ENCODE results near the gene MMP28. TPM values are rescaled to one million over a fixed set of nuclear protein-coding genes. Genes with fewer than 3 reads are reported as not detected.

The MMP28 gene
- total RNA-seq, 2 donors from 2014 or later: 5.0 to 10.3 TPM

DNA sequence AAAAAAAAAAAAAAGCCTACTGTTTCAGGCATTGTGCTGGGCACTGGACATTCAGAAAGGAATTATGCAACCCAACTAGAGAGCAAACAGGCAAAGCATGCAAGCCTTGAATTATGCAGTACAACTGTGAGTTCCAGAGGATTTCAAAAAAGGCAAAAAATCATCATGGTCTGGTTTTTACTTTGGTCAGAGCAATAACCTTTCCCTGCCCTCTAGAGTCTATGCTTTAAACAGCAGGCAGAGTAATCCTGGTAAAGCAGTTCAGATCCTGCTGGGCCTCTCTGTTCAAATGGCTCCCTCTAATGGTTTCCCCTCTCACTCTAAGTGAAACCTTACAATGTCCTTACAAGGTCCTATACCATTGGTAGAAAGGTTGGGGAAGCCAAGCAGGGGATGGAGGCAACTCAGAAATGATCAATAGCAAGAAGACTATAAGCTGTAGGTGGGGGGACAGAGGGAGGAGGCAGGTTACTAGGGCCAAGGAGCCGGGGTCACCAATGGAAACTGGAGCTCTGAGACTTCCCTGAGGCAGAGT lies 9.3 kb upstream of the MMP28 start:
- peak; percentile 40 to 48 for ATAC-seq
- no peak for DNase-seq
- intact Hi-C loops (cut with DNase I): loop anchor here in 1 of 2 donors (1.0 kb wide), 1 partner anchor 40 kb away; no protein-coding TSS in a partner anchor

GRCh38 chr17:35801583-35802224 lies 6.3 kb upstream of the MMP28 start:
- intact Hi-C loops (cut with DNase I): no loop called here
- ATAC-seq (peak; percentile 40 to 51), DNase-seq (peak; percentile 89)

DNA sequence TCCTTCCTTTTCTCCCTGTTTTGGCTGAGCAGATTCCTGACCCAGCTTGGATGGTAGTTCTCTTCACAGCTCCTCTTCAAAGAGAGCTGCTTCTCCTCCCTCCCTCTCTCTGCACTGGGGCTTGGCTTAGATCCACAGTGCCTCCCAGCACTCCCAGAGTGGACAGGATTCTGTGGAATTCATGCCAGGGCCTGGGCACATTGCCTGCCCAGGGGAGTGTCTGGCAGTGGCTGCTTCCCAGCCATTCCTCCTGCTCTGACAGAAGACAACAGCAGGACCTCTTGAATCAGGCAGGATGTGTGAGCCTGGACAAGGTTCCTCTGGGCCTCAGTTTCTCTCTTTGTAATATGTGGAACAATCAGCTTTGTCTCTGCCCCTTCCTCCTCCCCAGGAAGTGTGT lies 4.5 kb upstream of the MMP28 start:
- ATAC-seq (peak; percentile 79), DNase-seq (peak; percentile 80)

GRCh38 chr17:35797918-35798317 lies 2.5 kb upstream of the MMP28 start:
- intact Hi-C loops (cut with DNase I): no loop called here
- no peak for DNase-seq
- no peak for ATAC-seq

More for the DNA sequence above, 4.5 kb upstream of the MMP28 start:
- intact Hi-C loops (cut with DNase I): no loop called here

DNA sequence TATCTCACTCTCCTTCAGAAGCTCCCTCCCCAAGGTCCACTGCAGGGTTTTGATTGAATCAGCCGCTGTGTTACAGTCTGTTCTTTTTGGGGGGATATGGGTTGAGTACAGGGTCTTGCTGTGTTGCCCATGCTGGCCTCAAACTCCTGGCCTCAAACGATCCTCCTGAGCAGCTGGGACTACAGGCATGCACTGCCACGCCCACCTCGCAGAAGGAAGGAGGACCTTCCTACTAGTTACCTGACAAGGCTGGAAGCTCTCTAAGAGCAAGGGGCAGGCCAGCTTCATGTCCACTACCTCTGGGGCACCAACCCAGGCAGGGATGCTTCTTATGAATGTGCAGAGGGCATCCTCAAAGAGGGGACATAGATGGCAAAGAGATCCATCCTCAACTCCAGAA lies 1.9 kb upstream of the MMP28 start:
- ATAC-seq: no peak
- DNase-seq: no peak
- intact Hi-C loops (cut with DNase I): no loop called here

GRCh38 chr17:35796942-35797341 lies 1.5 kb upstream of the MMP28 start:
- no peak for DNase-seq
- intact Hi-C loops (cut with DNase I): no loop called here
- ATAC-seq: no peak

- DNase-seq (no peak), ATAC-seq (no peak)
- intact Hi-C loops (cut with DNase I): no loop called here
Observed at GRCh38 chr17:35795871-35796265, 427 bp upstream of the MMP28 start.

DNA sequence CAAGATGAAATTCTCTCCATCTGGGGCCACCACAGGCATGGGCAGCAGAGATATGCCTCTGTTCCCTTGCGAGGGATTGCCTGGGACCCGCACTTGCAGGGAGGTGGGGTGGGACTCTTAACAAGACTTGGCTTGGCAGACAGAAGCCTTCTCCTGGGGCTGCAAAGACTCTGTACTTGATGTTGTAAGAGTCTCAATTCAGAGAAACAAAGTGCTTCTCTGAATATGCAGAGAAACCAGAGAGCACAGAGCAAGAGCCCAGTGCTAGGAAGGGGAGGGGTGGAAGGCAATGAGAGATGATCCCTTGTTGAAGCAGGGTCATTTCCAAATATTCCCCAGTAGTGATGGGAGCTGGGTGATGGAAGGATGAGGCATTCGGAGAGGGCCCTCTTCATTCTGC lies 2.2 kb downstream of the MMP28 start:
- intact Hi-C loops (cut with DNase I): no loop called here
- peak in 1 of 2 donors; percentile 22 for ATAC-seq
- no peak for DNase-seq

GRCh38 chr17:35791681-35792350 lies 3.6 kb downstream of the MMP28 start:
- ATAC-seq (no peak), DNase-seq (no peak)
- intact Hi-C loops (cut with DNase I): no loop called here

GRCh38 chr17:35790841-35791240 lies 4.6 kb downstream of the MMP28 start:
- intact Hi-C loops (cut with DNase I): no loop called here
- ATAC-seq: no peak
- DNase-seq: no peak

- intact Hi-C loops (cut with DNase I): no loop called here
- ATAC-seq (peak; percentile 84 to 87), DNase-seq (no peak)
Observed at GRCh38 chr17:35788477-35789368, 6.7 kb downstream of the MMP28 start.

DNA sequence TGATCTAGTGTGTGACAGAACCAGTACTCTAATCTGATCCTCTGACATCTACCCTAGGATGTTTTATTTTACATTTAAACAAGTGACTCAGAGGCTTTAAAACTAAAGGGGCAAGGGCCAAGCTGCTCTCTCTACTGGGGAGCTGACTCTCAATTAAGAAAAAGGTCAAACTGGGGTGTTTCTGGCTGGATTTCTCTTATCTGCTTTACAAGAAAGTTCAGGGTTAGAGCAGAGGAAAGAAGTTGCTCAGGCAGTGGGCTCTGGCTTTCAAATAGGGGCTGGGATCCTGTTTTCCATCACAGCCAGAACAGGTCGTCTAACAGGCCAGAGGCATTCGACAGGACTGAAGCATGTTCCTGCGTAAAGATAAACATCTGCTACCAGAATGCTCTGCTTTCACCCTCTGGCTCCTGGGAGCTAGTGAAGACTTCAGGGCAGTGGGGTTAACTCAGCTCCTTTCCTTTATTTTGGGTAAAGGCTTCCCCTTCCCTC lies 8.5 kb downstream of the MMP28 start:
- intact Hi-C loops (cut with DNase I): no loop called here
- ATAC-seq (no peak), DNase-seq (no peak)

GRCh38 chr17:35784895-35785294 lies 10.5 kb downstream of the MMP28 start:
- DNase-seq (no peak), ATAC-seq (no peak)
- intact Hi-C loops (cut with DNase I): no loop called here

GRCh38 chr17:35780950-35781349 lies 14.5 kb downstream of the MMP28 start:
- intact Hi-C loops (cut with DNase I): no loop called here
- no peak for DNase-seq
- no peak for ATAC-seq

GRCh38 chr17:35778641-35779196 lies 16.7 kb downstream of the MMP28 start:
- intact Hi-C loops (cut with DNase I): no loop called here
- ATAC-seq (no peak), DNase-seq (no peak)

- intact Hi-C loops (cut with DNase I): no loop called here
- DNase-seq: no peak
Observed at GRCh38 chr17:35775583-35775982, 19.9 kb downstream of the MMP28 start.

GRCh38 chr17:35775039-35775438 lies 20.4 kb downstream of the MMP28 start:
- no peak for DNase-seq
- ATAC-seq: no peak
- intact Hi-C loops (cut with DNase I): no loop called here

More at GRCh38 chr17:35775583-35775982, 19.9 kb downstream of the MMP28 start:
- ATAC-seq: no peak

DNA sequence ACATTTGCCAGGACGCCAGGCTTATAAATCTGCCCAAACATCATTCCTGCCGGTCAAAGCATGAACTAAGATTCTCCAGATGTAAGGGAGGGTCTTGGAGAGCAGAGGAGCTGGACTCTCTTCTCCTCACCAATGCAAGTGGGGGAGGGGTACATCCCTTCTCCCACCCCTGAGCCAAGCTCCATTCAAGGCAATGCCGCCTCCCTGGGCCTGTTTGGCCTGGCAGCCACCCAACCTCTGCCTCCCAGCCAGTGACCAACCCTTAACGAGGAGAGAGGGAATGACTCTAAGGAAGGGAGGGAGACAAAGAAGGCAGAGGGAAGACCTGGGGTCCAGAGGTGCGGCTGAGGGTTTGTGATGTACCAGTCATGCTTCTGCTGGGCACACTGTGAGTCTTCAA lies 20.9 kb downstream of the MMP28 start:
- DNase-seq: peak; percentile 67
- peak; percentile 80 to 84 for ATAC-seq
- intact Hi-C loops (cut with DNase I): no loop called here

DNA sequence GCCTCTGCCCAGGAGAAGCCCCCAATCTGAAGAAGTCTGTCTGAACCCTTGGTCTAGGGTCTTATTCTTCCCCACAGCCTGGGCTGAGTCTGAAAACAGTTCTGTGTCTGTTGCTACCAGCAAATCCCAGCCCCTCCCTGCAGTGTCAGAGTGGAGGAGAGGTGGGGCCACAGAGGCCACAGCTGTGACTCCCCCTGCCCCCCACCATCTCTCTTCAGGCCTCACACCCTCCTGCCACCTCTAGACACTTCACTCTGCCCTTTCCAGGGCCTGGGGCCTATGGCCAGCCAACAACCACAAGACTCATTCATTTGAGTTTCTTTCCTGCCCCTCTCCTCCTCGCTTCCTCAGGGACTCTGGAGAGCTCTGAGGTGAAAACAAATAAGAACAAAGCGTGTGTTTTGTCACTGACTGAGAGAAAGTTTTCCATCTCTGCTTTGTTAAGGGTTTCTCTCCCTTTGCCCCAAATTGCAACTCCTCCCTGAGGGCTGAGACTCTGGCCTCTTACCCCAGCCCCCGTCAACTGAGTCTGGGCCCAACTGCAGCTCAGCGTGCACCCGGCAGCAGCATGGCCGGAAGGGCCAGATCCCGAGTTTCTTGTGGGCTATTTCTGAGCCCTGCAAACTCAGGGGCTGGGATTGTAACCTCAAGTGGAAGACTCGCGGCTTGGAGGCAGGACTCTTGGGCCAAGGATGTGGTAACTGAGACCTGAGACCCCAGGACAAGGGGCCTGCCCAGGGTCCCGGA lies 21.6 kb downstream of the MMP28 start:
- DNase-seq (no peak), ATAC-seq (peak; percentile 30 to 55)
- intact Hi-C loops (cut with DNase I): no loop called here

All from left cardiac atrium (tissue), 4 donors.